ENCODE data around the gene MS4A3.
"Not testable (repeated sequence)": the region's sequence is repeated elsewhere in the genome, so short reads cannot be mapped to it uniquely, and the experiment has no call there.

The MS4A3 gene

GRCh38 chr11:60095477-60096120, 39.1 kb downstream of the MS4A3 start:
- no peak for DNase-seq

DNA sequence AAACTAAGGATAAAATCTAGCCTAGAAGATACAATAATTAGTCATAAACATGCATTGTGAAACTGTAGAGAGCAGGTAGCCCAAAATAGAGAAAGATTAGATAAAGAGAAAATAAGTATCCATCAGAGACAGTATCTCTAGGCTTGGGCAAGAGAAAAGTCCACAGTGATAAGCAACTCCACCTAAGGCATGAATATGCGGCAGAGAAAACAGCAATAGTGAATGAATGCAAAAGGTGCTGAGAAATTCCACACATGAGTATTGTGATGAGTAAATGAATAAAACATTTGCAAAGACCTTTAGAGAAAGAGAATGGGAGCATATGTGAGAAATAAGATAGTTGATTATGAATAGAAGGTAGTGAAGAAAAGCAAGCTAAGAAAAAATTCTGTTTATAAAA, 40.7 kb downstream of the MS4A3 start:
- no peak for DNase-seq

GRCh38 chr11:60098508-60098907, 42.0 kb downstream of the MS4A3 start:
- DNase-seq, result no peak

- no peak for DNase-seq
Measured at GRCh38 chr11:60100516-60100915, 44.1 kb downstream of the MS4A3 start.

- not testable (repeated sequence) for DNase-seq
Measured at GRCh38 chr11:60101368-60101767, 44.9 kb downstream of the MS4A3 start.

- not testable (repeated sequence) for DNase-seq
Measured at GRCh38 chr11:60104471-60105115, 48.1 kb downstream of the MS4A3 start.

DNA sequence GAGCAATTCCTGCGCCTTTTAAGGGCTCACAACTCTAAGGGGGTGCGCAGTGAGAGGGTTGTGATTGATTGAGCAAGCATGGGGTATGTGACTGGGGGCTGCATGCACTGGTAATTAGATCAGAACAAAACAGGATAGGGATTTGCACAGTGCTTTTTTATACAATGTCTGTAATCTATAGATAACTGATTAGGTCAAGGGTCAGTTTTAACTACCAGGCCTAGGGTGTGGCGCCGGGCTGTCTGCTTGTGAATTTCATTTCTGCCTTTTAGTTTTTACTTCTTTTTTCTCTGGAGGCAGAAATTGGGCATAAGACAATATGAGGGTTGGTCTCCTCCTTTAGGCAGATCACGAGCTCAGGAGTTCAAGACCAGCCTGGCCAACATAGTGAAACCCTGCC, 52.2 kb downstream of the MS4A3 start:
- DNase-seq, result not testable (repeated sequence)

DNA sequence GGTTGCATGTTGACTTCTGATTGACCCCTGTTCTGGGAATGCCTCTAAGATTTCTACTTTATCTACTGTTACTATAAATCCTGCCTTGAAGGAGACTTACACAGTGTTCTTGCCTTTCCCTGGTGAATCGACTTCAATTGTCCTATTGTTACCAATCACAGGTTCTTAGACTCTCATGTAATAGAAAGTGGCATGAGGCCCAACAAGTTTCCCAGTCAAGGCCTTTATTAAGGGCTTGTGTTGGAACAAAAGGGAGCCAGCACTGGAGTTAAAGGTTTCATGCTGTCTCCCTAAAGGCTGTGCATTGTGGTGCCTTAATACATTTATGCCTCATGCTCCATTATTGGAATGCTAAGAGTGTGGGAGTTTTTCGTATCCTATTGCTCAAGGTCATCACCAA, 55.3 kb downstream of the MS4A3 start:
- DNase-seq, result no peak

DNA sequence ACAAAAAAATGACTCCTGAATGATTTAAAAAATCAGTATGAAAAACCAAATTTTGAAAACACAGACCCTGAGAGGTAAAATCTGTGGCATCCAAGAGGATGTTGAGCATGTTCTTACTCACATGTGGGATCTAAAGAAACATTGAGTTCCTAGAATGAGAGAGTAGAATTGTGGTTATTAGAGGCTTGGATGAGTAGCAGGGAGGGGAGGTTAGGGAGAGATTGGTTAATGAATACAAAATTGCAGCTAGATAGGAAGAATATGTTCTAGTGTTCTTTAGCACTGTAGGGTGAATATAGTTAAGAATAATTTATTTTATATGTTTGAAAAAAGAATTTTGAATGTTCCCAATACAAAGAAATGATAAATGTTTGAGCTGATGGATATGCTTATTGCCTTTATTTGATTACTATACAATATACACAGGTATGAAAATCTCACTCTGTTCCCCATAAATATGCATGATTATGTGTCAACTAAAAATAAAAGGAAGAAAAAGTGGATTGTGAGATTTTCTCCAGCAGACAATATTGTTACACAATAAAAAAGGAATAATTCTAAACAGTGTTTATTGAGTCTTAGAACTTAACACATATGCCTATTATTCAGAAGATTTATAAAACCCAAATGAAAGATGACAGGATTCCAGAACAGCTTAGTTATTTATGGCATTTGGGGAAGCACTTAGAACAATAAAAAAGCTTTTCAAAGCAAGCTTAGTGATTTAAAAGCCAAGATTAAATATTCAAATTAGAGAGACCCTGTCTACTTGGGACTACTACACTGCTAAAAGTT, 60.7 kb downstream of the MS4A3 start:
- no peak for DNase-seq

GRCh38 chr11:60118338-60118737, 61.9 kb downstream of the MS4A3 start:
- no peak for DNase-seq

- DNase-seq, result no peak
Measured at GRCh38 chr11:60119710-60120109, 63.2 kb downstream of the MS4A3 start.
